ENCODE data around the gene ARL2BP. TPM values are rescaled to one million over a fixed set of nuclear protein-coding genes. Genes with fewer than 3 reads are reported as not detected.

The ARL2BP gene
- total and polyA plus RNA-seq, 2 of the 13 experiments (the other 11 are each of a cell fraction or from before 2014, with no cell fraction given), result 64.3 to 67.6 TPM

GRCh38 chr16:57245472-57246113, 534 bp downstream of the ARL2BP start (continued):
- TF ChIP-seq ZNF275 (CRISPR knock-in tag; IDR thresholded peaks at IDR 0.05; ENCODE audit: borderline replicate concordance), result no peak
- TF ChIP-seq FOXK2 (IDR thresholded peaks at IDR 0.05), result no peak
- no peak for TF ChIP-seq PHB2 (IDR thresholded peaks at IDR 0.05; ENCODE audit: partially characterized antibody)
- TF ChIP-seq, protein P1, sequence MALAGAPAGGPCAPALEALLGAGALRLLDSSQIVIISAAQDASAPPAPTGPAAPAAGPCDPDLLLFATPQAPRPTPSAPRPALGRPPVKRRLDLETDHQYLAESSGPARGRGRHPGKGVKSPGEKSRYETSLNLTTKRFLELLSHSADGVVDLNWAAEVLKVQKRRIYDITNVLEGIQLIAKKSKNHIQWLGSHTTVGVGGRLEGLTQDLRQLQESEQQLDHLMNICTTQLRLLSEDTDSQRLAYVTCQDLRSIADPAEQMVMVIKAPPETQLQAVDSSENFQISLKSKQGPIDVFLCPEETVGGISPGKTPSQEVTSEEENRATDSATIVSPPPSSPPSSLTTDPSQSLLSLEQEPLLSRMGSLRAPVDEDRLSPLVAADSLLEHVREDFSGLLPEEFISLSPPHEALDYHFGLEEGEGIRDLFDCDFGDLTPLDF (CRISPR knock-in tag; IDR thresholded peaks at IDR 0.05), result no peak
- TF ChIP-seq, protein P2, sequence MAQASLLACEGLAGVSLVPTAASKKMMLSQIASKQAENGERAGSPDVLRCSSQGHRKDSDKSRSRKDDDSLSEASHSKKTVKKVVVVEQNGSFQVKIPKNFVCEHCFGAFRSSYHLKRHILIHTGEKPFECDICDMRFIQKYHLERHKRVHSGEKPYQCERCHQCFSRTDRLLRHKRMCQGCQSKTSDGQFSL (CRISPR knock-in tag; IDR thresholded peaks at IDR 0.05), result no peak
- no peak for TF ChIP-seq ZNF879 (CRISPR knock-in tag; IDR thresholded peaks at IDR 0.05)
- no peak for TF ChIP-seq POLR2AphosphoS5 (IDR thresholded peaks at IDR 0.05; ENCODE audit: low read depth, low read length)
- no peak for TF ChIP-seq BATF2 (CRISPR knock-in tag; IDR thresholded peaks at IDR 0.05)
- TF ChIP-seq, protein P3, sequence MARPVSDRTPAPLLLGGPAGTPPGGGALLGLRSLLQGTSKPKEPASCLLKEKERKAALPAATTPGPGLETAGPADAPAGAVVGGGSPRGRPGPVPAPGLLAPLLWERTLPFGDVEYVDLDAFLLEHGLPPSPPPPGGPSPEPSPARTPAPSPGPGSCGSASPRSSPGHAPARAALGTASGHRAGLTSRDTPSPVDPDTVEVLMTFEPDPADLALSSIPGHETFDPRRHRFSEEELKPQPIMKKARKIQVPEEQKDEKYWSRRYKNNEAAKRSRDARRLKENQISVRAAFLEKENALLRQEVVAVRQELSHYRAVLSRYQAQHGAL (CRISPR knock-in tag; IDR thresholded peaks at IDR 0.05; ENCODE audit: not compliant biosample characterization), result no peak
- TF ChIP-seq ZFY (CRISPR knock-in tag; IDR thresholded peaks at IDR 0.05), result peak; percentile 81
- TF ChIP-seq ZNF570 (CRISPR knock-in tag; IDR thresholded peaks at IDR 0.05; ENCODE audit: borderline replicate concordance), result 0 out of 2 replicates have a peak, but pooled peaks have one; percentile 58
- no peak for TF ChIP-seq GRHL1 (CRISPR knock-in tag; conservative IDR thresholded peaks at IDR 0.05)
- TF ChIP-seq ZNF75D (CRISPR knock-in tag; IDR thresholded peaks at IDR 0.05; ENCODE audit: borderline replicate concordance), result no peak
- no peak for TF ChIP-seq MEIS1 (CRISPR knock-in tag; IDR thresholded peaks at IDR 0.05; ENCODE audit: borderline replicate concordance)
- TF ChIP-seq THAP9 (CRISPR knock-in tag; IDR thresholded peaks at IDR 0.05; ENCODE audit: borderline replicate concordance), result peak; percentile 5; the same call in 1 of the 2 replicates
- TF ChIP-seq RXRA (CRISPR knock-in tag; IDR thresholded peaks at IDR 0.05), result peak; percentile 7; the same call in 1 of the 2 replicates
- no peak for TF ChIP-seq TCF12 (IDR thresholded peaks at IDR 0.05)
- TF ChIP-seq TCF12 (CRISPR knock-in tag; IDR thresholded peaks at IDR 0.05), result no peak; the same call in 1 of the 2 replicates
- TF ChIP-seq SCMH1 (CRISPR knock-in tag; IDR thresholded peaks at IDR 0.05; ENCODE audit: borderline replicate concordance), result no peak
- no peak for TF ChIP-seq MIER2 (CRISPR knock-in tag; IDR thresholded peaks at IDR 0.05)
- no peak for TF ChIP-seq STAG1 (CRISPR knock-in tag; IDR thresholded peaks at IDR 0.05)
